Stomach smooth muscle (tissue), 2 donors: ENCODE data around the gene AP3D1.
A peak's percentile ranks its signal among the peaks of the same experiment; 100 is the strongest.
"Not testable (repeated sequence)": the region's sequence is repeated elsewhere in the genome, so short reads cannot be mapped to it uniquely, and the experiment has no call there.

Experiments
- H3K27ac ChIP-seq: one replicate; pipeline ENCODE4 v1.7.0; 2013; ENCODE audit warnings: mild to moderate bottlenecking, low read length, inconsistent platforms
- H3K27me3 ChIP-seq, 2 donors: one replicate each; pipeline ENCODE4 v1.7.0; 2013; ENCODE audit warnings: low read length in 2 of 2; ENCODE audit not compliant: insufficient read depth in 2 of 2, control insufficient read depth in 1 of 2
- H3K36me3 ChIP-seq, 2 donors: one replicate each; pipeline ENCODE4 v1.7.0; 2013; ENCODE audit warnings: low read length in 2 of 2; ENCODE audit not compliant: control insufficient read depth in 2 of 2, insufficient read depth in 2 of 2
- H3K4me1 ChIP-seq: one replicate; pipeline ENCODE4 v1.7.0; 2013; ENCODE audit warnings: low read length; ENCODE audit not compliant: control insufficient read depth, insufficient read depth
- H3K4me3 ChIP-seq, 2 donors: one replicate each; pipeline ENCODE4 v1.7.0; 2013; ENCODE audit warnings: low read length in 2 of 2
- H3K9ac ChIP-seq, 2 donors: one replicate each; pipeline ENCODE4 v1.7.0; 2013; ENCODE audit warnings: low read length in 2 of 2, mild to moderate bottlenecking in 1 of 2
- H3K9me3 ChIP-seq, 2 donors: one replicate each; pipeline ENCODE4 v1.7.0; 2013; ENCODE audit warnings: low read length in 2 of 2; ENCODE audit not compliant: control insufficient read depth in 2 of 2
- donor health status: healthy.
- donor health status: Pancreatic carcinoma.

Gene AP3D1

DNA sequence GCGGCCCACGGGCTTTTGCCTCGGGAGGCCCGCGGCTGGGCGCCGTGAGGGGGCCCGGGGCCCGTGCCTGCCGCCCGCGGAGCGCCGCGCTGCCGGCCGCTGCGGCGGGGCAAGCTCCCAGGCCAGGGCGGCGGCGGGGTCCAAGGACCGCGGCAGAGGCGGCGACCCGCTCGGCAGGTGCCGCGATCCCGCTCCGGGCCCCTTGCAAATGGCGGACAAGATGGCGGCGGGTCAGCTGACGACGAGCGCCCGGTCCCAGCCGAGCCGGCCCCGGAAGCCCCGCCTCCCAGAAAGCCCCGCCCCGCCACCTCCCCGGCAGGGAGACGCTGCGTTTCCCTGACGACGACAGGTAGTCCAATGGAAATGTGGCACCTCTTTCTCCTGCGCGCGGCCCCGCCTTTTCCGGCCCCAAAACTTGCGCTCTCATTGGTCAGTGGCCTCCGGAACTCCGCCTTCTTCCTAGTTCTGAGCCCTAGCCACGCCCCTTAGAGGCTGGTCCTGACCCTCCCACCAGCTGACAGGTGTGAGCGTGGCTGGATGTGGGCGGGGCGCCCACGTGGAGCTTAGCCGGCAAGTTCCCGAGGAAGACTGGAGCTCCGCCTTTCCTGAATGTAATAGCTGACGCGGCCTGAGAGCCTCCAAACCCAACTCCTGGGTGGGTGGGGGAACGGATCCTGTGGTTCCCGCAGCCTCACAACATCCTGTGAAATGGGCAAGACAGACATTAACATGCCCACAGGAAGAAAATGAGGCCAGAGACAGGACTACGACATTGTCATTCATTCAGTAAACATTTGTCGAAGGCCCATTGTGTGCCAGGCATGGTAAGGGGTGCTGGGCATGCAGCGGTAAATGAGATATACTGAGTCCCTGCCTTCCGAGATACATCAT, at the start of gene AP3D1:
AP3D1 (minus strand) TSS at position 228 of the 891 bp plus-strand sequence. CDS start 232 bp downstream, outside the sequence.
- no peaks in the 10 kb centered on the region for H3K27me3 ChIP-seq
- H3K4me1 ChIP-seq, result peaks cover 33% of the 10 kb centered on the region
- H3K27ac ChIP-seq, result peak within 1 kb of the TSS; percentile 67

DNA sequence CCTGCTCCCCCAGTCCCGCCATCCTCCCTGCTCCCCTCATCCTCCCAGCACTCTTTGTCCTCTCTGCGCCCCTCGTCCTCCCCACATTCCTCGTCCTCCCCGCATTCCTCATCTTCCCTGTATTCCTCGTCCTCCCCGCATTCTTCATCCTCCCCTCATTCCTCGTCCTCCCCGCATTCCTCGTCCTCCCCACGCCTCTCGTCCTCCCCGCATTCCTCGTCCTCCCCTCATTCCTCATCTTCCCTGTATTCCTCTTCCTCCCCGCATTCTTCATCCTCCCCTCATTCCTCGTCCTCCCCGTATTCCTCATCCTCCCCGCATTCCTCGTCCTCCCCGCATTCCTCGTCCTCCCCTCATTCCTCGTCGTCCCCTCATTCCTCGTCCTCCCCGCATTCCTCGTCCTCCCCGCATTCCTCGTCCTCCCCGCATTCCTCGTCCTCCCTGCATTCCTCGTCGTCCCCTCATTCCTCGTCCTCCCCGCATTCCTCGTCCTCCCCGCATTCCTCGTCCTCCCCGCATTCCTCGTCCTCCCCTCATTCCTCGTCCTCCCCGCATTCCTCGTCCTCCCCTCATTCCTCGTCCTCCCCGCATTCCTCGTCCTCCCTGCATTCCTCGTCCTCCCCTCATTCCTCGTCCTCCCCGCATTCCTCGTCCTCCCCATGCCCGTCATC, 49.4 kb upstream of the AP3D1 start:
- not testable (repeated sequence) for H3K9me3 ChIP-seq, H3K9ac ChIP-seq, H3K27me3 ChIP-seq, H3K27ac ChIP-seq, H3K4me1 ChIP-seq, H3K4me3 ChIP-seq
- H3K36me3 ChIP-seq, result peaks cover 6 to 13% of the 10 kb centered on the region in 2 donors

More for the DNA sequence above, at the start of gene AP3D1:
- Histone ChIP-seq H3K4me3 (peak within 1 kb of the TSS; percentile 87 to 93), H3K36me3 (no peaks in the 10 kb centered on the region), H3K9me3 (no peaks in the 10 kb centered on the region), H3K9ac (peak within 1 kb of the TSS; percentile 95 to 97)

DNA sequence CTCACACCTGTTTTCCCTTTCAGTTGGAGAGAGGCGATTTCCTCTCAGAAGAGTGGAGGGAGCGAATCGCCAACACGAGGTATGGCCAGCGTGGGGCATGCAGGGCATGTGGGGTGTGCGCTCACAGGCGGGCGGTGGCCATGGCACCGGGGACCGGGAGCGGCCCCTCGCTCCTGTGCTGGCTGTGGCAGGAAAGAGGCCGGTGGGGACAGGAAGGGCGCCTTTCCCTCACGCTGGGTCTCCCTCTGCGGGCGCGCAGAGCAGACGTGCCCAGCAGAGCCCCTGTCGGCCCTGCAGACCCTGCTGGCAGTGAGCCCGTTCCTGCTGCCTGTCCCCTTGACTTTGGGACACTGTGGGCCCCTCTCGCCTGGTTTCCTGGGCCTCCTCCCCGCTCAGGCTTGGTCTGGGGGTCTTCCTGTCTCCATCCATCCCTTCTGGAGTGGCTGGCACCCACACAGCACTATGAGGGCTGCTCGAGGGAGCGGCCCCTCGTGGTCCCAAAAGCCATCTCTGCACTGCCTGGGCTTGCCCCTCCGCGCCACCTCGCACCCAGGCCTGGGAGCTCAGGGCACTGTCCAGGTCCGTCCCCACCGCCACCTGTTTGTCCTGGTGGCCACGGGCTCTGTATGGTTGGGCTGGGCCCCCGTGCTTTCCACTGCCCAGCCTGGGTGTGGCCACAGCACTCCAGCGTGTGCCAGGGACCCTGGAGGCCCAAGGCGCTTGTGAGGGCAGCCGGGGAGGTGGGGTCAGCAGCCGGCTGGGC, 48.7 kb upstream of the AP3D1 start:
- Histone ChIP-seq H3K9me3 (no peaks in the 10 kb centered on the region), H3K4me1 (no peaks in the 10 kb centered on the region), H3K27ac (no peak overlapping the region), H3K27me3 (no peaks in the 10 kb centered on the region), H3K36me3 (peaks cover 11 to 12% of the 10 kb centered on the region in 2 donors), H3K4me3 (no peak overlapping the region), H3K9ac (no peak overlapping the region)

DNA sequence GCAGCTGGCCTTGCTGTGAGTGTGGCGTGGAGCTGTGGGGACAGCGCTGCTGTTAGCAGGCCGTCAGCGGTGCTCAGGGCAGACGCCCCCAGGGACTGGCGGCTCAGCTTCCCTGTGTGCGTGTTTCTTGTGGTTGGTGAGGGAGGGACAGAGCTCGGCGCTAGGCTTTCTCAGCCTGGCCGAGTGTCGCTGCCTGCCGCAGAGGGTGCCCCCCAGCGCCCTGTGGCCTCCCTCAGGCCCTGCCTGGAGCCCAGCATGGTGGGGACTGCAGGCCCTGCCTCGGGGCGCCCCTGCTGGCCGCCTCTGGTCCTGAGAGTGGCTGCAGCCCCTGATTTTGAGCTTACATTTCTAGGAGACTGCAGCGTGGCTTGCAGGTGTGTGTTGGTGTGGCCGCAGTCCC, 47.8 kb upstream of the AP3D1 start:
- no peaks in the 10 kb centered on the region for H3K9me3 ChIP-seq
- no peaks in the 10 kb centered on the region for H3K4me1 ChIP-seq
- no peaks in the 10 kb centered on the region for H3K27me3 ChIP-seq
- H3K4me3 ChIP-seq, result no peak overlapping the region
- H3K27ac ChIP-seq, result no peak overlapping the region
- H3K9ac ChIP-seq, result no peak overlapping the region
- H3K36me3 ChIP-seq, result peaks cover 12 to 15% of the 10 kb centered on the region in 2 donors

DNA sequence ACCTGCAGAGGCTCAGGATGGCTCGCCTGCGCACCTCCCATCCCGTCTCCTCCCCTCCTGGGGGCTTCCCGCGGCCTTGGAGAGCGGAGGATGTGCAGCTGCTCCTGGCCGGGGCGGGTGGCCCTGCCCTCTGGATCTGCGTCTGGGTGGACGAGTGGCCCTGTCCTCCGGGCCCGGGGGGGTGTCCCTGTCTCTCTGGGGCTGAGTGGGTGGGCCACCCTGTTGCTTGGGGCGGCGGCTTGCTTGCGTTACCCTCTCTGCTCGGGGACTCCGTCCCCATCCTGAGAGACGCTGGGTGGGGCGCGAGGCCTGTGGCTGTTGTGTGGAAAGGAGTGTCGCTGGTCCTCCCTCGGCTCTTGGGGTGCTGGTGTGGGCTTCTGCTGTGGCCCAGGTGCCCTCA, 47.0 kb upstream of the AP3D1 start:
- Histone ChIP-seq H3K36me3 (peaks cover 12 to 18% of the 10 kb centered on the region in 2 donors), H3K27ac (no peak overlapping the region), H3K4me1 (no peaks in the 10 kb centered on the region), H3K27me3 (no peaks in the 10 kb centered on the region), H3K9me3 (no peaks in the 10 kb centered on the region), H3K9ac (no peak overlapping the region), H3K4me3 (no peak overlapping the region)

DNA sequence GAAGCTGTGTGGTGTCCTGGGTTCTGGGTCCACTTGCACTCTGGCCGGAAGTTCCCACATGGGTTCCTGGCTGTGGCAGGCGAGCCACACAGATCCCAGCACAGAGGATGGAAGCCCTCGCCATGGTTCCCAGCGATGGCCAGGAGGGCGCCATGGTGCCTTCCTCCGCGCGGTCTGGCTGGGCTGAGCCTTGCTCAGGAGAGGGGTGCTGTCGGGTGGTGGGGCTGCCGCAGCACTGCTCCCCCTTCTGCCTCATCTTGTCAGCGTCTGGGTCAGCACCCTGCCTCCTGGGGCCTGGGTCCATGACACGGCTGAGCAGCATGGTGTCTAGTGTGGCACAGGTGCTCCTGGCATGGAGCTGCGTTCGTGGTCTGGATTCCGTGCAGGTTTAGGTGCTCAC, 45.9 kb upstream of the AP3D1 start:
- Histone ChIP-seq H3K27ac (no peak overlapping the region), H3K4me1 (no peaks in the 10 kb centered on the region), H3K4me3 (no peak overlapping the region), H3K27me3 (no peaks in the 10 kb centered on the region), H3K9me3 (no peaks in the 10 kb centered on the region), H3K9ac (no peak overlapping the region), H3K36me3 (peaks cover 12 to 19% of the 10 kb centered on the region in 2 donors)

DNA sequence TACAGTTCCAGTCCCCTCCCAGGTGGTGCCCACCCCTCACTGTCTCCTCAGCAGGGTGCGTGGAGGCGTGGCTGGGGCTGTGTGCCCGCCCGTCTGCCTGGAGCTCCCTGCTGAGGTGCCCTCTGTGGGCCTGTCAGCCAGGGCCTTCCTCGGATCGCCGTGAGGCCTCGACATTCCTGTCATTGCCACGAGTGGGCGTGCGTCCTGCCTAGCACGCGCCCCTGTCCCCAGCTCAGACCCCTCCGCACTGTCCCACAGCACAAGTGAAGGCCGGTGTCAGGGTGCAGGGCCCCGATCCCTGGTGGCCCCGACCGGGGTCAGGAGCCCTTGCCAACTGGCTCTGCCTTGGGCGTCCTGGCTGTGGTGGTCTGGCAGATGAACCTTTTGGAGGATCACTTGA, 44.5 kb upstream of the AP3D1 start:
- H3K27me3 ChIP-seq, result no peaks in the 10 kb centered on the region
- no peak overlapping the region for H3K27ac ChIP-seq
- H3K36me3 ChIP-seq, result peaks cover 18 to 27% of the 10 kb centered on the region in 2 donors

DNA sequence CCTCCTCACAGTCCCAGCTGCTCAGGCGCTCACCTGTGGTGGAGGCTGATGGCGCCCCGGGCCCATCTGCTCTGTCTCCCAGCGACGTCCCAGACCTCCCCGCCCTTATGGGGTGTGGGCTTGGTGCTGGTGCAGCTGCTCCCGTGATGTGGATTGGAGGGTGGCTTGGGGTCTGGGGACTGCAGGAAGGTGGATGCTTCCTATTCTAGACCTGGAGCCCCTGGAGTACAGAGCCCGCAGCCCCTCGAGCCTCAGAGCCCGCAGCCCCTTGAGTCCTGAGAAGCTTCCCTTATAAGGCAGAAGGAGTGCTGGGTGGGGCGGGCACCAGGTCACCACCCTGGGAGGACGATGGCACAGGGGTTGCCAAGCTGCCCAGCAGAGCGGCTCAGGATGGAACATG, 44.0 kb upstream of the AP3D1 start:
- no peak overlapping the region for H3K9ac ChIP-seq
- H3K36me3 ChIP-seq, result peaks cover 18 to 27% of the 10 kb centered on the region in 2 donors
- H3K9me3 ChIP-seq, result no peaks in the 10 kb centered on the region
- H3K4me3 ChIP-seq, result no peak overlapping the region
- H3K4me1 ChIP-seq, result no peaks in the 10 kb centered on the region
- H3K27me3 ChIP-seq, result no peaks in the 10 kb centered on the region
- no peak overlapping the region for H3K27ac ChIP-seq

More for the DNA sequence above, 44.5 kb upstream of the AP3D1 start:
- Histone ChIP-seq H3K9me3 (no peaks in the 10 kb centered on the region), H3K4me3 (no peak overlapping the region), H3K9ac (no peak overlapping the region), H3K4me1 (no peaks in the 10 kb centered on the region)

DNA sequence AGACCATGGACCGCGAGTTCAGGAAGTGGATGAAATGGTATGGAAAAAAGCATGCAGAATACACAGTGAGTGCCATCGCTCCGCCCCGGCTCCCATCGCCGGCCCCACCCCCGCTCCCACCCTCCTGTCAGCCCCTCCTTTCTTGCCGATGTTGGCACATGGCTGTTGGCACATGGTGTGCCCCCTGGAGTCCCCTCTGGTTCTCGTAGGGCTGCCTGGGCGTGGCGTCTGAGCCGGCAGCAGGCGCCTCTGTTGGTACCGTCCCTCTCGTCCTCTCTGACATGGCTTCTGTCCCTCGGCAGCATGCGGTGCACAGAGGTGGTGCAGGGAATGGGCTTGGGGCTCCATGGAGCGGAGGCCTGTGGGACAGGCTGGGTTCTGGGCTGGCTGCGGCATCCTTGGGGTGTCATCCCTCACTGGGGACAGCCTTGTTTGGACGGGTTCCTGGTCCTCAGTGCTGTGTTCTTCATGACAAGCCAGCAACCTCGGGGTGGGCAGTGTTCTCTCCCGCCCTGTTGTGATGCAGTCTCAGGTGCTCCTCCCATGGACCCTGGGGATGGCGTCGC, 43.2 kb upstream of the AP3D1 start:
- no peak overlapping the region for H3K4me3 ChIP-seq
- H3K9me3 ChIP-seq, result no peaks in the 10 kb centered on the region
- peaks cover 20 to 27% of the 10 kb centered on the region in 2 donors for H3K36me3 ChIP-seq
- H3K27me3 ChIP-seq, result no peaks in the 10 kb centered on the region
- no peak overlapping the region for H3K27ac ChIP-seq
- no peaks in the 10 kb centered on the region for H3K4me1 ChIP-seq
- H3K9ac ChIP-seq, result no peak overlapping the region

DNA sequence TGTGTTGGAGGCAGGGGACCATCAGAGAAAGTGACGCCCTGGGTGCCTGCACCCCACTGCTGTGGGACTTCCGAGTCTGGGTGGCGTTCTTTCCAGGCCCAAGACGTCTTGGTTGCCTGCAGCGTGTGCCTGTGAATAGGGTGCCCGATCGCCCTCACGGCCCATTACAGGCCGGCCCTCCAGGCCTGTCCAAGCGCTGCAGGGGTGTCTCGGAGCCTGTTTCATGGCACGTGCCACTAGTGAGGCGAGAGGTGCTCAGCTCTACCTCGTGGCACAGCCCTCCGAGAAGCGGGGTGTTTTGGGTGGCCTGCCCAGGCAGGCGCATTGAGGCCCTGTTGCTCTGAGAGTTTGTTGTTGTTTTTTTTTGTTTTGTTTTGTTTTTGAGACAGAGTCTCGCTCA, 42.4 kb upstream of the AP3D1 start:
- H3K27me3 ChIP-seq, result no peaks in the 10 kb centered on the region
- H3K9ac ChIP-seq, result no peak overlapping the region
- H3K9me3 ChIP-seq, result no peaks in the 10 kb centered on the region
- no peak overlapping the region for H3K27ac ChIP-seq
- peaks cover 27 to 29% of the 10 kb centered on the region in 2 donors for H3K36me3 ChIP-seq
- H3K4me3 ChIP-seq, result no peak overlapping the region
- H3K4me1 ChIP-seq, result peaks cover 2% of the 10 kb centered on the region
